ENCODE results near the gene TNFSF9. TPM values are rescaled to one million over a fixed set of nuclear protein-coding genes. Genes with fewer than 3 reads are reported as not detected.
"Not testable (repeated sequence)": the region's sequence is repeated elsewhere in the genome, so short reads cannot be mapped to it uniquely, and the experiment has no call there.

TNFSF9 gene
- total RNA-seq, 4 donors from 2014 or later: 6.3 to 21.6 (median 17.8) TPM

GRCh38 chr19:6564393-6564792 lies 33.6 kb downstream of the TNFSF9 start:
- intact Hi-C loops (cut with DNase I): no loop called here
- peaks cover 0 to 37% (median 0%) of the 10 kb centered on the region in 4 donors for H3K27me3 ChIP-seq
- WGBS, 2 donors: 68 to 72% methylated on average over 2 of the region's 2 CpGs
- H3K9me3 ChIP-seq: peaks cover 0 to 10% (median 6%) of the 10 kb centered on the region in 3 donors
- DNase-seq: no peak
- no peak overlapping the region for H3K4me3 ChIP-seq
- H3K27ac ChIP-seq: no peak overlapping the region
- no peak for TF ChIP-seq POLR2A (IDR thresholded peaks at IDR 0.05)
- TF ChIP-seq, protein P1, sequence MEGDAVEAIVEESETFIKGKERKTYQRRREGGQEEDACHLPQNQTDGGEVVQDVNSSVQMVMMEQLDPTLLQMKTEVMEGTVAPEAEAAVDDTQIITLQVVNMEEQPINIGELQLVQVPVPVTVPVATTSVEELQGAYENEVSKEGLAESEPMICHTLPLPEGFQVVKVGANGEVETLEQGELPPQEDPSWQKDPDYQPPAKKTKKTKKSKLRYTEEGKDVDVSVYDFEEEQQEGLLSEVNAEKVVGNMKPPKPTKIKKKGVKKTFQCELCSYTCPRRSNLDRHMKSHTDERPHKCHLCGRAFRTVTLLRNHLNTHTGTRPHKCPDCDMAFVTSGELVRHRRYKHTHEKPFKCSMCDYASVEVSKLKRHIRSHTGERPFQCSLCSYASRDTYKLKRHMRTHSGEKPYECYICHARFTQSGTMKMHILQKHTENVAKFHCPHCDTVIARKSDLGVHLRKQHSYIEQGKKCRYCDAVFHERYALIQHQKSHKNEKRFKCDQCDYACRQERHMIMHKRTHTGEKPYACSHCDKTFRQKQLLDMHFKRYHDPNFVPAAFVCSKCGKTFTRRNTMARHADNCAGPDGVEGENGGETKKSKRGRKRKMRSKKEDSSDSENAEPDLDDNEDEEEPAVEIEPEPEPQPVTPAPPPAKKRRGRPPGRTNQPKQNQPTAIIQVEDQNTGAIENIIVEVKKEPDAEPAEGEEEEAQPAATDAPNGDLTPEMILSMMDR (IDR thresholded peaks at IDR 0.05): no peak
- H3K4me1 ChIP-seq: no peaks in the 10 kb centered on the region
- no peaks in the 10 kb centered on the region for H3K36me3 ChIP-seq

- H3K4me3 ChIP-seq; intact Hi-C loops (cut with DNase I); H3K27ac ChIP-seq; H3K4me1 ChIP-seq; DNase-seq; H3K36me3 ChIP-seq: not testable (repeated sequence)
- Histone ChIP-seq H3K27me3 (peaks cover 0 to 45% (median 0%) of the 10 kb centered on the region in 4 donors), H3K9me3 (peaks cover 0 to 12% (median 10%) of the 10 kb centered on the region in 3 donors)
- 54 to 55% methylated on average over 3 of the region's 3 CpGs for WGBS, 2 donors
Observed at GRCh38 chr19:6566727-6567126, 35.9 kb downstream of the TNFSF9 start.

DNA sequence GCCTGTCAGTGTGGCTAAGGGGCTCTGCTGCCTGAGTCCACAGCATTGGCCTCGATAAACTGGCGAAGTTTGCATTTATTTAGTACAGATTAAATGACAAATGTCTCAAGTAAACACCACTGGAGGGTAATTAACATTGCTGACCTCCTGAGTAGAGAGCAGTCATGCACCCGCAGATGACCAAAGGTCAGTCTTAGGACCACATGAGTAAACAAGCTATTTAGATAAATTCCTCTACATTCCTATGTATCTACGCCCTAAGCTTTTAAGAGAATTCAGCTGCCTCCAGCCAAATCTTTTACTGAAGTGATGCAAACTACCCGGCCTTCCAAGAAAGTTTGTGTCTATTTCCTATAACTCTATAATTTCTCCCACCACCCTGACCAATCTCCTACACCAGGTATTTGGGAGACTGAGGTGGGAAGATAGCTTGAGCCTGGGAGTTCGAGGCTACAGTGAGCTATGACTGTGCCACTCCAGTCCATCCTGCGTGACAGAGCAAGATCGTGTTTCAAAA lies 37.2 kb downstream of the TNFSF9 start:
- Histone ChIP-seq H3K9me3 (peaks cover 0 to 12% (median 10%) of the 10 kb centered on the region in 3 donors), H3K4me1 (no peaks in the 10 kb centered on the region), H3K27ac (no peak overlapping the region), H3K27me3 (peaks cover 0 to 52% (median 2%) of the 10 kb centered on the region in 4 donors), H3K36me3 (no peaks in the 10 kb centered on the region), H3K4me3 (no peak overlapping the region)
- DNase-seq: no peak
- intact Hi-C loops (cut with DNase I): no loop called here
- WGBS, 2 donors: 65 to 66% methylated on average over 6 to 7 of the region's 8 CpGs
- TF ChIP-seq, protein P1 (IDR thresholded peaks at IDR 0.05): no peak
- no peak for TF ChIP-seq POLR2A (IDR thresholded peaks at IDR 0.05)

- TF ChIP-seq POLR2A (IDR thresholded peaks at IDR 0.05): no peak
- TF ChIP-seq, protein P1 (IDR thresholded peaks at IDR 0.05): no peak
- Histone ChIP-seq H3K9me3 (peaks cover 0 to 10% (median 4%) of the 10 kb centered on the region in 3 donors), H3K27me3 (peaks cover 0 to 55% (median 2%) of the 10 kb centered on the region in 4 donors), H3K4me1 (no peaks in the 10 kb centered on the region), H3K4me3 (no peak overlapping the region), H3K27ac (no peak overlapping the region), H3K36me3 (no peaks in the 10 kb centered on the region)
- intact Hi-C loops (cut with DNase I): no loop called here
- no peak for DNase-seq
- 39 to 58% methylated on average over 3 of the region's 3 CpGs for WGBS, 2 donors
Observed at GRCh38 chr19:6568816-6569215, 38.0 kb downstream of the TNFSF9 start.

- TF ChIP-seq, protein P1 (IDR thresholded peaks at IDR 0.05): no peak
- no peak for TF ChIP-seq POLR2A (IDR thresholded peaks at IDR 0.05)
- peaks cover 0 to 7% (median 2%) of the 10 kb centered on the region in 3 donors for H3K4me1 ChIP-seq
- peaks cover 0 to 58% (median 2%) of the 10 kb centered on the region in 4 donors for H3K27me3 ChIP-seq
- intact Hi-C loops (cut with DNase I): no loop called here
- no peak overlapping the region for H3K4me3 ChIP-seq
- H3K36me3 ChIP-seq: no peaks in the 10 kb centered on the region
- H3K27ac ChIP-seq: no peak overlapping the region
- peaks cover 0 to 5% (median 0%) of the 10 kb centered on the region in 3 donors for H3K9me3 ChIP-seq
- 55 to 73% methylated on average over 3 of the region's 3 CpGs for WGBS, 2 donors
- DNase-seq: no peak
Observed at GRCh38 chr19:6570764-6571163, 39.9 kb downstream of the TNFSF9 start.

- no peak overlapping the region for H3K4me3 ChIP-seq
- DNase-seq: no peak
- no peak overlapping the region for H3K27ac ChIP-seq
- no peak for TF ChIP-seq POLR2A (IDR thresholded peaks at IDR 0.05)
- TF ChIP-seq, protein P1 (IDR thresholded peaks at IDR 0.05): no peak
- H3K4me1 ChIP-seq: peaks cover 0 to 11% (median 4%) of the 10 kb centered on the region in 3 donors
- peaks cover 0 to 5% (median 0%) of the 10 kb centered on the region in 3 donors for H3K9me3 ChIP-seq
- peaks cover 0 to 58% (median 2%) of the 10 kb centered on the region in 4 donors for H3K27me3 ChIP-seq
- intact Hi-C loops (cut with DNase I): no loop called here
- H3K36me3 ChIP-seq: no peaks in the 10 kb centered on the region
Observed at GRCh38 chr19:6571167-6571566, 40.3 kb downstream of the TNFSF9 start.

Measured in esophagus squamous epithelium (tissue), 5 donors.